Suprapubic skin (tissue), 4 donors: ENCODE measurements around the gene PGM1. TPM values are rescaled to one million over a fixed set of nuclear protein-coding genes. Genes with fewer than 3 reads are reported as not detected.

Source experiments
- DNase-seq, 2 donors: peaks; one replicate each; pipeline ENCODE4 v3.0.0-alpha.2; 2019; ENCODE audit warnings: low spot score in 2 of 2
- H3K27ac ChIP-seq: fragments of 200-600 bp; sonication (generic); one replicate; pipeline ENCODE4 v1.5.1; 2019
- H3K27me3 ChIP-seq: fragments of 200-600 bp; sonication (generic); one replicate; pipeline ENCODE4 v1.5.1; 2019
- H3K36me3 ChIP-seq: fragments of 200-600 bp; sonication (generic); one replicate; pipeline ENCODE4 v1.5.1; 2019
- H3K4me1 ChIP-seq: fragments of 200-600 bp; sonication (generic); one replicate; pipeline ENCODE4 v1.5.1; 2019
- H3K4me3 ChIP-seq: fragments of 200-600 bp; sonication (generic); one replicate; pipeline ENCODE4 v1.5.1; 2019; ENCODE audit warnings: mild to moderate bottlenecking
- H3K9me3 ChIP-seq: fragments of 200-600 bp; sonication (generic); one replicate; pipeline ENCODE4 v1.5.1; 2019
- EP300 ChIP-seq: sonication (generic); formaldehyde crosslinking; IDR thresholded peaks from one replicate; pipeline ENCODE4 v1.6.1; 2017; ENCODE audit warnings: antibody characterized with exemption
- POLR2A ChIP-seq, 2 donors: fragments of 450-650 bp; IDR thresholded peaks; one replicate each; pipeline ENCODE4 v1.6.1; 2017; ENCODE audit warnings: antibody characterized with exemption in 2 of 2, mild to moderate bottlenecking in 2 of 2, moderate library complexity in 2 of 2
- POLR2AphosphoS5 ChIP-seq, 3 donors: sonication (generic); formaldehyde crosslinking; IDR thresholded peaks; one replicate each; pipeline ENCODE4 v1.6.1; 2017; ENCODE audit warnings: antibody characterized with exemption in 3 of 3
- WGBS: methylation state at CpG from one replicate; pipeline ENCODE4 v1.1.5; 2018; 5-methylcytosine and 5-hydroxymethylcytosine counted together
- total RNA-seq, 4 donors: library from RNA; depleted of rRNA; stranded (reverse); fragments of >200 nt; gene quantifications; one replicate each; pipeline ENCODE4 v1.1.0, GENCODE V29; 2016
- TF ChIP-seq, protein P1 (sequence below), 2 donors: fragments of 200-600 bp in 1 of 2; fragments of 450-650 bp in 1 of 2; sonication (generic) in 1 of 2; IDR thresholded peaks; one replicate each; pipeline ENCODE4 v1.5.1; 2016 to 2019; ENCODE audit warnings: antibody characterized with exemption in 2 of 2, mild to moderate bottlenecking in 1 of 2, moderate library complexity in 1 of 2

Gene PGM1
- total RNA-seq, 4 donors from 2014 or later, result 38.9 to 52.8 (median 45.4) TPM

DNA sequence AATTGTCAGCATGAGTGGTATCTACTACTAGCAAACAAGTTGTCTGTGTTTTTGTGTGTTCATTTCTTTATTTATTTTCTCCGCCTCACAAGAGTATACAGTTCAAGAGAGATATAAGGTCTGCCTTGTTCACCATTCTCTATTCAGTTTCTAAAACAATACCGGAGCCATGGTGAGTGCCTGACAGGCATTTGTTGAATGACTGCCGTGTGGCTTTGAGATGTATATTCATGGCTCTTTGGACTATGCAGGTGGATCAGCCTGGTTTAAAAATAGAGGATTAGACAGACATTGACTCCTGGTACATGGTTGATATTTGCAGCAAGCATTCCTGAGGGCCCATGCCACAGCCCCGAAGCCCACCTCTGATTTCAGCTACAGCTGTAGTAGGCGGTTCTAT is 89.7 kb downstream of the PGM1 start:
- no peak overlapping the region for H3K4me3 ChIP-seq
- H3K27ac ChIP-seq, result no peak overlapping the region
- no peaks in the 10 kb centered on the region for H3K36me3 ChIP-seq
- no peaks in the 10 kb centered on the region for H3K27me3 ChIP-seq
- DNase-seq, result no peak
- no peaks in the 10 kb centered on the region for H3K4me1 ChIP-seq
- 96% methylated on average over 5 of the region's 5 CpGs for WGBS
- H3K9me3 ChIP-seq, result no peaks in the 10 kb centered on the region
- TF ChIP-seq, protein P1, sequence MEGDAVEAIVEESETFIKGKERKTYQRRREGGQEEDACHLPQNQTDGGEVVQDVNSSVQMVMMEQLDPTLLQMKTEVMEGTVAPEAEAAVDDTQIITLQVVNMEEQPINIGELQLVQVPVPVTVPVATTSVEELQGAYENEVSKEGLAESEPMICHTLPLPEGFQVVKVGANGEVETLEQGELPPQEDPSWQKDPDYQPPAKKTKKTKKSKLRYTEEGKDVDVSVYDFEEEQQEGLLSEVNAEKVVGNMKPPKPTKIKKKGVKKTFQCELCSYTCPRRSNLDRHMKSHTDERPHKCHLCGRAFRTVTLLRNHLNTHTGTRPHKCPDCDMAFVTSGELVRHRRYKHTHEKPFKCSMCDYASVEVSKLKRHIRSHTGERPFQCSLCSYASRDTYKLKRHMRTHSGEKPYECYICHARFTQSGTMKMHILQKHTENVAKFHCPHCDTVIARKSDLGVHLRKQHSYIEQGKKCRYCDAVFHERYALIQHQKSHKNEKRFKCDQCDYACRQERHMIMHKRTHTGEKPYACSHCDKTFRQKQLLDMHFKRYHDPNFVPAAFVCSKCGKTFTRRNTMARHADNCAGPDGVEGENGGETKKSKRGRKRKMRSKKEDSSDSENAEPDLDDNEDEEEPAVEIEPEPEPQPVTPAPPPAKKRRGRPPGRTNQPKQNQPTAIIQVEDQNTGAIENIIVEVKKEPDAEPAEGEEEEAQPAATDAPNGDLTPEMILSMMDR (IDR thresholded peaks at IDR 0.05), result no peak
- TF ChIP-seq POLR2AphosphoS5 (IDR thresholded peaks at IDR 0.05) (no peak), POLR2A (IDR thresholded peaks at IDR 0.05) (no peak), EP300 (no peak)

DNA sequence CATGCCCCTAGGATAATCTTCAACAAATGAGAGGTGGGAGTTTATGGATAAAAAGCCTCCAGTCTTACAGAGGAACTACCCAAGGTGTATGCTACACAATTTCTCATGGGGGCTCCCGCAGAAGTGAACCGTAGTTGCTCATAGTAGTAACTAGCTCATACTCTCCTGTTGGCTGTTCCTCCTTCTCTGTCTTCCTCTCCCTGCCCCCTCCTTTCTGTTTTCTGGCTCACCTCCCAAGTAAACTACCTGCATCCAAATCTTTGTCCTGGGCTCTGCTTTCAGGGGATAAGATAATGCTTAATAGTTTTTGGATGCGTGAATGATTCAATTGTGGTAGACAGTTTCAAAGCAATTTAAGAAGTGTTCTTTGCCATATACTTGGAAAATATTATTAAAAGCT is 90.5 kb downstream of the PGM1 start:
- no peaks in the 10 kb centered on the region for H3K27me3 ChIP-seq
- DNase-seq, result no peak
- no peaks in the 10 kb centered on the region for H3K9me3 ChIP-seq
- 87% methylated on average over 3 of the region's 3 CpGs for WGBS
- H3K4me1 ChIP-seq, result no peaks in the 10 kb centered on the region
- H3K36me3 ChIP-seq, result no peaks in the 10 kb centered on the region
- no peak overlapping the region for H3K4me3 ChIP-seq
- no peak overlapping the region for H3K27ac ChIP-seq
- no peak for TF ChIP-seq POLR2AphosphoS5 (IDR thresholded peaks at IDR 0.05)
- TF ChIP-seq, protein P1 (IDR thresholded peaks at IDR 0.05), result no peak
- TF ChIP-seq POLR2A (IDR thresholded peaks at IDR 0.05), result no peak
- TF ChIP-seq EP300, result no peak

DNA sequence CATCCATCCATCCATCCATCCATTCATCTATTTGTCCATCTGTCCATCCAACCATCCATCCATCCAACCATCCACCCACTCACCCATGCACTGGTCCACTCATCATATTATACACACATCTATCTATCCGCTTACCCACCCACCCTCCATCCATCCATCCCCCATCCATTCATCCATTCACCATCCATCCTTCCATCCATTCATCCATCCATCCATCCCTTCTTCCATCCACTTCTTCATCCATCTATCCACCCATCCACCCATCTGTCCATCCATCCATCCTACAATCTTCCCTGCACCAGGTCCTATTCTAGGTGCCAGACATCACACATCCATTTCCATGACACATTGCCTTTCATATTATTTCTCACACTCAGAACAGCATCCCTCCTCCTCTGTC is 93.5 kb downstream of the PGM1 start:
- TF ChIP-seq, protein P1 (IDR thresholded peaks at IDR 0.05), result no peak
- TF ChIP-seq POLR2A (IDR thresholded peaks at IDR 0.05) (no peak), EP300 (no peak), POLR2AphosphoS5 (IDR thresholded peaks at IDR 0.05) (no peak)
- Histone ChIP-seq H3K9me3 (no peaks in the 10 kb centered on the region), H3K27me3 (no peaks in the 10 kb centered on the region), H3K27ac (no peak overlapping the region), H3K4me1 (peaks cover 4% of the 10 kb centered on the region), H3K4me3 (no peak overlapping the region), H3K36me3 (no peaks in the 10 kb centered on the region)
- WGBS, result 98% methylated on average over 1 of the region's 1 CpG
- no peak for DNase-seq

DNA sequence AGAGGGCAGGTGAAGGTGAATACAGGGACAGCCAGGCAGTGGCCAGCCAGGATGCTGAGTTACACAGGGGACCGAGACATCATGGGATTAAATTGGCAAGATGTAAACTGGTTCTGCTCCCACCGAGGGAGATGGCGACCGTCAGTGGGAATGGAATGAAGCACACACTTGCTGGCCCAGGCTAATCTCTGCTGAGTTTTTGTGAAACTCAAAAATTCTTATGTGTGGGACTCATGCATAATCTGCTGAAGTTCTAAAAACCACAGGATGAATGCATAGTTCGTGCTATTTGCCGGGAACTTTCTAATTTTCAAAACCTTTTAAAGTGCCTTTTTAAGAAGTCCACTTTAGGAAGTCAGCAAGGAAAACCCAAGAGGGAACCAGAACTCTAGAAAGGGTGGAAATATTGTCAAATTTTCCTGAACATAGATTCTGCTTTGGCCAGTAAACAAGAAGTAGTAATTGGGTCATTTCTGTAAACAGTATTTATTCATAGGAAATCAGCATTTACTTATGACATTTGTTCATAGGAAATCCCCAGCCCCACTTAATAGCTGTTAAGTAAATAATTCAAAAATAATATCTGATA is 95.2 kb downstream of the PGM1 start:
- TF ChIP-seq, protein P1 (IDR thresholded peaks at IDR 0.05), result no peak
- TF ChIP-seq POLR2A (IDR thresholded peaks at IDR 0.05), result no peak
- no peak for TF ChIP-seq POLR2AphosphoS5 (IDR thresholded peaks at IDR 0.05)
- TF ChIP-seq EP300, result no peak
- DNase-seq, result no peak
- WGBS, result 76% methylated on average over 6 of the region's 6 CpGs

DNA sequence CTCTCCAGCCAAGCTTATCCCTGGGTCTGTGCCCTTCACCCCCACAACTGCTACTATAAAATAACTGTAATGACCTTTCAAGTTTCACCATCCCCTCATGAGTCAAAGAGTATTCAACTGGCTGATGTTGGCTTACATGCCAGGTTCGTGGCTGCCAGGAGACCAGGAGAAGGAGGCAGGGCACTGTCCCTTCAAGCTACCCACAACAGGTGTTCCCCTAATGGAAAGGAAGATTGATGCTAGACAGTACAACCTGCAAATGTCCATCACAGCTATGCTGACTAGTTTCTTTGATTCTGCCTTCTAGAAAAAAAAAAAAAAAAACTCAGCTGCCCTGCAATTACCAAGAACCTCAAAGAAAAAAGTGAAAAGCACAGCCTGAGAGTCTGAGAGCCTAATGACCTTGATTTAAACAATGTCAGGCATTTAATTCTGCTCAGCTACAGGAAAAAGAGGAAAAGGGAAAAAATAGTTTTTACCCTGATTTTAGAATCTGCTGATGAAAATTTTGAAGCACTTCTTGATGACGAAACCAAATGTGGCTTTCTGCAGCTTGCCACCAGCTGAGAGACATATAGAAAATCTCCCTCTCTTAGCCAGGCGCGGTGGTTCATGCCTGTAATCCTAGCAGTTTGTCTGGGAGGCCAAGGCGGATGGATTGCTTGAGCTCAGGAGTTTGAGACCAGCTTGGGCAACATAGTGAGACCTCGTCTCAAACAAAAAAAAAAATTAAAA is 97.9 kb downstream of the PGM1 start:
- H3K4me1 ChIP-seq, result peaks cover 13% of the 10 kb centered on the region
- 86% methylated on average over 6 of the region's 6 CpGs for WGBS
- no peak for DNase-seq
- H3K36me3 ChIP-seq, result no peaks in the 10 kb centered on the region
- no peak overlapping the region for H3K27ac ChIP-seq
- TF ChIP-seq POLR2A (IDR thresholded peaks at IDR 0.05) (no peak), POLR2AphosphoS5 (IDR thresholded peaks at IDR 0.05) (no peak), EP300 (no peak)
- TF ChIP-seq, protein P1 (IDR thresholded peaks at IDR 0.05), result no peak
- no peak overlapping the region for H3K4me3 ChIP-seq
- H3K27me3 ChIP-seq, result no peaks in the 10 kb centered on the region
- no peaks in the 10 kb centered on the region for H3K9me3 ChIP-seq

More for the DNA sequence above, 95.2 kb downstream of the PGM1 start:
- no peaks in the 10 kb centered on the region for H3K36me3 ChIP-seq
- peaks cover 13% of the 10 kb centered on the region for H3K4me1 ChIP-seq
- H3K27ac ChIP-seq, result no peak overlapping the region
- no peak overlapping the region for H3K4me3 ChIP-seq
- H3K9me3 ChIP-seq, result no peaks in the 10 kb centered on the region
- no peaks in the 10 kb centered on the region for H3K27me3 ChIP-seq
